Upper lobe of left lung (tissue), 4 donors: ENCODE measurements around the gene TRIM72.
"Not testable (repeated sequence)": the region's sequence is repeated elsewhere in the genome, so short reads cannot be mapped to it uniquely, and the experiment has no call there.

Source experiments
- CTCF ChIP-seq, 6 experiments: fragments of 450-650 bp in 4 of 6; fragments of 200-600 bp in 2 of 6; sonication (generic) in 2 of 6; IDR thresholded peaks; one replicate each; pipeline ENCODE4 v1.5.1; 2016 to 2019; ENCODE audit warnings: antibody characterized with exemption in 6 of 6
- EP300 ChIP-seq, 4 donors: sonication (generic); formaldehyde crosslinking; IDR thresholded peaks; one replicate each; pipeline ENCODE4 v1.5.1; 2017; ENCODE audit warnings: antibody characterized with exemption in 4 of 4, control low read depth in 2 of 4

DNA sequence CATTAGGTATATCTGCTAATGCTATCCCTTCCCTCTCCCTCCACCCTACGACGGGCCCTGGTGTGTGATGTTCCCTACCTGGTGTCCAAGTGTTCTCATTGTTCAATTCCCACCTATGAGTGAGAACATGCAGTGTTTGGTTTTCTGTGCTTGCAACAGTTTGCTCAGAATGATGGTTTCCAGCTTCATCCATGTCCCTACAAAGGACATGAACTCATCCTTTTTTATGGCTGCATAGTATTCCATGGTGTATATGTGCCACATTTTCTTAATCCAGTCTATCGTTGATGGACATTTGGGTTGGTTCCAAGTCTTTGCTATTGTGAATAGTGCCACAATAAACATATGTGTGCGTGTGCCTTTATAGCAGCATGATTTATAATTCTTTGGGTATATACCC lies 64.9 kb downstream of the TRIM72 start:
- TF ChIP-seq EP300, CTCF (IDR thresholded peaks at IDR 0.05): not testable (repeated sequence)
